K562 (cell line): ENCODE data around the gene BCL2A1. TPM values are rescaled to one million over a fixed set of nuclear protein-coding genes. Genes with fewer than 3 reads are reported as not detected.

Experiments
- ATAC-seq: fragments of 200-7000 bp; cut with Tn5 transposase; 3 replicates; pipeline ENCODE4 v1.9.1; 2020; ENCODE audit warnings: moderate library complexity
- BruUV-seq: library from RNA; stranded (reverse); fragments of 400-500 nt; replicated peaks from 2 replicates; lab custom pipeline; 2021; lab: Mats Ljungman, UMichigan
- CTCF ChIA-PET: fragments of 300-600 bp; formaldehyde crosslinking; extraction: SDS; loops from one replicate; lab custom pipeline; 2021; ENCODE audit warnings: low intra/inter-chr PET ratio; lab: Yijun Ruan, JAX
- POLR2A ChIA-PET: fragments of 300-600, 350-650 bp; sonication (Branson Sonifier 250); formaldehyde crosslinking; extraction: SDS; loops from one replicate; lab custom pipeline; 2021; ENCODE audit warnings: antibody characterized with exemption, inconsistent platforms; lab: Yijun Ruan, JAX
- DNase-seq, 4 experiments: peaks; one replicate each; pipeline versions ENCODE4 v3.0.0 to v3.0.0-alpha.2; 2011 to 2018; ENCODE audit warnings: low spot score in 3 of 4, mixed read lengths in 3 of 4; ENCODE audit errors: extremely low read depth in 1 of 4
- FAIRE-seq: peaks from 2 replicates; lab custom pipeline; 2011; peaks lifted over from hg19 to GRCh38; lab: Jason Lieb, UNC
- H2AFZ ChIP-seq: 2 replicates; pipeline ENCODE4 v1.6.0; 2011; ENCODE audit warnings: low read depth, low read length, control low read depth, inconsistent platforms
- H3K27ac ChIP-seq: fragments of 200-600 bp; 3 replicates; pipeline ENCODE4 v1.8.0; 2011; ENCODE audit warnings: low read depth, mild to moderate bottlenecking, control low read depth, inconsistent platforms, low read length, moderate library complexity, mixed read lengths; ENCODE audit errors: extremely low read depth
- H3K27me3 ChIP-seq, 2 experiments: fragments of 300-600 bp in 1 of 2; 2 replicates in 1 of 2; 3 replicates in 1 of 2; pipeline versions ENCODE4 v1.6.0 to v1.8.0; 2011; ENCODE audit warnings: inconsistent platforms in 2 of 2, low read length in 2 of 2, mild to moderate bottlenecking in 1 of 2, mixed read lengths in 1 of 2, moderate library complexity in 1 of 2; ENCODE audit not compliant: control insufficient read depth in 2 of 2, insufficient read depth in 2 of 2
- H3K36me3 ChIP-seq: fragments of 300-600 bp; 3 replicates; pipeline ENCODE4 v1.8.0; 2011; ENCODE audit warnings: mild to moderate bottlenecking, low read length, inconsistent platforms; ENCODE audit not compliant: control insufficient read depth, insufficient read depth
- H3K4me1 ChIP-seq, 2 experiments: fragments of 200-600 bp in 1 of 2; replicated peaks in 1 of 2; 2 replicates in 1 of 2; 3 replicates in 1 of 2; pipeline versions ENCODE4 v1.5.1 to v1.8.0; 2011; ENCODE audit warnings: inconsistent platforms in 2 of 2, low read length in 2 of 2, mild to moderate bottlenecking in 1 of 2, mixed read lengths in 1 of 2, moderate library complexity in 1 of 2; ENCODE audit not compliant: control insufficient read depth in 2 of 2, insufficient read depth in 2 of 2
- H3K4me2 ChIP-seq: 2 replicates; pipeline ENCODE4 v1.6.1; 2011; ENCODE audit warnings: low read length, control low read depth, inconsistent platforms, mixed read lengths; ENCODE audit not compliant: insufficient read depth
- H3K4me3 ChIP-seq: fragments of 200-600 bp; sonication (generic), shearing (Covaris generic); 2 replicates; pipeline ENCODE4 v1.5.1; 2016; ENCODE audit warnings: control low read depth, inconsistent platforms
- H3K79me2 ChIP-seq: fragments of 200-600 bp; 3 replicates; pipeline ENCODE4 v1.8.0; 2011; ENCODE audit warnings: low read length, inconsistent platforms; ENCODE audit not compliant: control insufficient read depth, insufficient read depth
- H3K9ac ChIP-seq, 2 experiments: 2 replicates each; pipeline versions ENCODE4 v1.6.0 to v1.6.1; 2011; ENCODE audit warnings: low read depth in 2 of 2, low read length in 2 of 2, control low read depth in 1 of 2, inconsistent platforms in 1 of 2, mild to moderate bottlenecking in 1 of 2, mixed read lengths in 1 of 2; ENCODE audit not compliant: insufficient read depth in 1 of 2
- H3K9me1 ChIP-seq: one replicate; pipeline ENCODE4 v1.6.0; 2011; ENCODE audit warnings: inconsistent platforms, mild to moderate bottlenecking, low read length, moderate library complexity; ENCODE audit not compliant: control insufficient read depth, insufficient read depth
- H3K9me3 ChIP-seq: replicated peaks from 2 replicates; pipeline ENCODE4 v1.5.1; 2011; ENCODE audit warnings: low read depth, low read length, inconsistent platforms; ENCODE audit not compliant: control insufficient read depth, insufficient read depth
- H4K20me1 ChIP-seq: replicated peaks from 2 replicates; pipeline ENCODE4 v1.6.1; 2011; ENCODE audit warnings: low read length, inconsistent platforms, mixed read lengths; ENCODE audit not compliant: control insufficient read depth, insufficient read depth
- ASH1L ChIP-seq: fragments of 450-650 bp; IDR thresholded peaks from 2 replicates; pipeline ENCODE4 v1.6.1; 2018; ENCODE audit warnings: borderline replicate concordance, mild to moderate bottlenecking, low read depth; ENCODE audit not compliant: partially characterized antibody
- CCNT2 ChIP-seq: IDR thresholded peaks from 2 replicates; pipeline ENCODE4 v1.6.1; 2011; ENCODE audit warnings: borderline replicate concordance, low read depth, mild to moderate bottlenecking, moderate library complexity, mixed read lengths, low read length; ENCODE audit not compliant: insufficient read length; ENCODE audit errors: extremely low read depth
- ESRRB ChIP-seq: fragments of 250-450 bp; sonication (Bioruptor Pico); IDR thresholded peaks from 2 replicates; pipeline ENCODE4 v1.5.0; 2020; ENCODE audit warnings: mild to moderate bottlenecking, moderate library complexity, borderline replicate concordance
- LEF1 ChIP-seq: fragments of 450-650 bp; IDR thresholded peaks from 2 replicates; pipeline ENCODE4 v1.6.1; 2016; ENCODE audit warnings: mild to moderate bottlenecking
- NFE2 ChIP-seq: IDR thresholded peaks from 2 replicates; pipeline ENCODE4 v1.6.1; 2014; ENCODE audit warnings: antibody characterized with exemption, low read depth
- POLR2A ChIP-seq: fragments of 450-650 bp; conservative IDR thresholded peaks from 2 replicates; pipeline ENCODE4 v1.6.1; 2016
- YBX1 ChIP-seq: fragments of 450-650 bp; IDR thresholded peaks from 2 replicates; pipeline ENCODE4 v1.7.1; 2016; ENCODE audit warnings: mild to moderate bottlenecking
- ZEB2 ChIP-seq: fragments of 450-650 bp; IDR thresholded peaks from 2 replicates; pipeline ENCODE4 v1.6.1; 2016
- ZNF133 ChIP-seq: fragments of 250-450 bp; sonication (Bioruptor Pico); IDR thresholded peaks from 2 replicates; pipeline ENCODE4 v1.4.0; 2020; ENCODE audit warnings: mild to moderate bottlenecking
- WGBS: fragments of 100-300 bp; shearing (Covaris generic); methylation state at CpG from one replicate; pipeline ENCODE4 v1.1.6; 2016; ENCODE audit warnings: low coverage, mixed read lengths; ENCODE audit not compliant: insufficient coverage; ENCODE audit errors: missing lambda C conversion rate; 5-methylcytosine and 5-hydroxymethylcytosine counted together
- in situ Hi-C: fragments of 300-500 bp; cut with MboI; formaldehyde crosslinking; loops from 4 replicates; pipeline ENCODE4 v1.15.0; 2018; ENCODE audit warnings: inconsistent platforms, mixed read lengths
- intact Hi-C: fragments of 100-400 bp; cut with micrococcal nuclease; formaldehyde crosslinking; loops from 2 replicates; pipeline ENCODE4 v1.14.2; 2022
- polyA plus RNA-seq, 8 experiments: library from polyadenylated mRNA; depleted of rRNA in 4 of 8; stranded (reverse) in 5 of 8; unstranded in 3 of 8; fragments of >200 nt; fragmentation: Nextera tagmentation in 2 of 8; fragmentation: Illumina TruSeq in 1 of 8; extraction: Ambion mirVana in 2 of 8; extraction: Trizol in 1 of 8; gene quantifications; 2 replicates each; pipeline versions ENCODE4 v1.2.1 to v1.2.3, GENCODE V29; 2011 to 2014; ENCODE audit warnings: inconsistent platforms in 1 of 8, missing spikeins in 1 of 8
- total RNA-seq, 7 experiments: library from RNA; depleted of rRNA in 6 of 7; stranded (reverse); fragments of >200 nt in 6 of 7; fragmentation: Illumina TruSeq in 2 of 7; extraction: Trizol in 2 of 7; gene quantifications; 2 replicates each; pipeline versions ENCODE4 v1.2.1 to v1.2.3, GENCODE V29; 2011 to 2021; ENCODE audit warnings: low replicate concordance in 1 of 7
- TF ChIP-seq, protein P1 (sequence below), 2 experiments: fragments of 200-800 bp in 1 of 2; sonication (Bioruptor generic) in 1 of 2; sonication (generic) in 1 of 2; formaldehyde crosslinking in 1 of 2; IDR thresholded peaks in 1 of 2; conservative IDR thresholded peaks in 1 of 2; 2 replicates each; pipeline versions ENCODE4 v1.5.0 to v1.6.1; 2016 to 2020; ENCODE audit warnings: missing compliant biosample characterization in 1 of 2, missing genetic modification characterization in 1 of 2, missing genetic modification reagents in 1 of 2
- TF ChIP-seq, protein P2 (sequence below): sonication (generic); formaldehyde crosslinking; IDR thresholded peaks from 2 replicates; pipeline ENCODE4 v1.8.0; 2022; ENCODE audit warnings: missing genetic modification reagents, mild to moderate bottlenecking, borderline replicate concordance
- TF ChIP-seq, protein P3 (sequence below): fragments of 250-450 bp; sonication (Bioruptor Pico); IDR thresholded peaks from 2 replicates; pipeline ENCODE4 v1.5.0; 2021

Gene BCL2A1
- total and polyA plus RNA-seq, 9 of the 15 experiments (the other 6 are each of a cell fraction or from before 2014, with no cell fraction given), result 0.11 to 1.2 (median 0.25) TPM; not detected in 4

DNA sequence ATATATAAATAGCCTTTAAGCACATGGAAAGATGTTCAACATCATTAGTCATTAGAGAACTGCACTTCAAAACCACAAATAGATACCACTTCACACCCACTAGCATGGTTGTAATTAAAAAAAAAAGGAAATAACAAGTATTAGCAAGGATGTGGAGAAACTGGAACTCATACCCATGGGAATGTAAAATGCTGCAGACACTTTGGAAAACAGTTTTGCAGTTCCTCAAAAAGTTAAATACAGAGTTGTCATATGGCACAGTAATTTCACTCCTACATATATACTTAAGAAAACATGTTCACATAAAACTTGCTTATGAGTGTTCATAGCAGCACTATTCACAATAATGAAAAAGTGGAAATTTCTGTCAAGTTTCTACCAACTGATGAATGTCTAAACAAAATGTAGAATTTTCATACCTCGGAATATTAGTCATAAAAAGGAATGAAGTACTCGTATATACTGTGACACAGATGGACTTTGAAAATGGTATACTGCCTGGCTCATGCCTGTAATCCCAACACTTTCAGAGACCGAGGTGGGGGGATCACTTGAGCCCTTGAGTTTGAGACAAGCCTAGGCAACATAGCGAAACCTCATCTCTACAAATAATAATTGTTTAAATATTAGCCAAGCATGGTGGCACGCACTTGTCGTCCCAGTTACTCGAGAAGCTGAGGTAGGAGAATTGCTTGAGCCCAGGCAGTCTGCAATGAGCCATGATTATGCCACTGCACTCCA, 28.1 kb downstream of the BCL2A1 start (continued):
- TF ChIP-seq, protein P1, sequence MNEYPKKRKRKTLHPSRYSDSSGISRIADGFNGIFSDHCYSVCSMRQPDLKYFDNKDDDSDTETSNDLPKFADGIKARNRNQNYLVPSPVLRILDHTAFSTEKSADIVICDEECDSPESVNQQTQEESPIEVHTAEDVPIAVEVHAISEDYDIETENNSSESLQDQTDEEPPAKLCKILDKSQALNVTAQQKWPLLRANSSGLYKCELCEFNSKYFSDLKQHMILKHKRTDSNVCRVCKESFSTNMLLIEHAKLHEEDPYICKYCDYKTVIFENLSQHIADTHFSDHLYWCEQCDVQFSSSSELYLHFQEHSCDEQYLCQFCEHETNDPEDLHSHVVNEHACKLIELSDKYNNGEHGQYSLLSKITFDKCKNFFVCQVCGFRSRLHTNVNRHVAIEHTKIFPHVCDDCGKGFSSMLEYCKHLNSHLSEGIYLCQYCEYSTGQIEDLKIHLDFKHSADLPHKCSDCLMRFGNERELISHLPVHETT (CRISPR knock-in tag; conservative IDR thresholded peaks at IDR 0.05 in 1 of 2, IDR thresholded peaks at IDR 0.05 in 1 of 2), result no peak
- TF ChIP-seq CCNT2 (no peak), NFE2 (no peak), POLR2A (no peak), ESRRB (CRISPR knock-in tag) (no peak), YBX1 (no peak)
- TF ChIP-seq, protein P2, sequence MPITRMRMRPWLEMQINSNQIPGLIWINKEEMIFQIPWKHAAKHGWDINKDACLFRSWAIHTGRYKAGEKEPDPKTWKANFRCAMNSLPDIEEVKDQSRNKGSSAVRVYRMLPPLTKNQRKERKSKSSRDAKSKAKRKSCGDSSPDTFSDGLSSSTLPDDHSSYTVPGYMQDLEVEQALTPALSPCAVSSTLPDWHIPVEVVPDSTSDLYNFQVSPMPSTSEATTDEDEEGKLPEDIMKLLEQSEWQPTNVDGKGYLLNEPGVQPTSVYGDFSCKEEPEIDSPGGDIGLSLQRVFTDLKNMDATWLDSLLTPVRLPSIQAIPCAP (CRISPR knock-in tag), result no peak

DNA sequence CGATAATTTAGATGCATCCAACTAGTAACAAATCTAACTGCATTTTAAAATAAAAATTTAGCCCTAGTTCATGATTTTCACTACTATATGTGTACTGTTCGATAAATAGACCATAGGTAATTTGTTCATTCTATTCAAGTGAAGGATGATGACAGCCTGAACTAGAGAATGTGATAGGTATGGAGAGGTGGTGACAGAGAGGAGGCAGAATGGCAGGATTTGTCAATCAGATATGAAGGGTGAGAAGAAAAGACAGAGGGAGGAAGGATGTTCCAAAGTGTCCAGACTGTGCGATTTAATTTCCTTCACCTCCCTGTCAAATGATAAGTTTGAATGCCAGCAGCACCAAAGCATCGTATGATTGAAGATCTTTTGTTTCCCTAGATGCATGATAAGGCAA, 31.6 kb downstream of the BCL2A1 start:
- BruUV-seq, result no TSS peak

More for the DNA sequence above, 31.6 kb downstream of the BCL2A1 start:
- Histone ChIP-seq H3K36me3 (no peaks in the 10 kb centered on the region), H2AFZ (0 out of 2 replicates have a peak overlapping the region, but pooled peaks have one; percentile 23), H3K9me1 (no peaks in the 10 kb centered on the region), H3K4me1 (peaks cover 0 to 2% of the 10 kb centered on the region in 2 experiments; a peak in 2 of 5 replicates), H3K4me2 (no peak overlapping the region), H3K9me3 (no peaks in the 10 kb centered on the region), H3K27me3 (no peaks in the 10 kb centered on the region; a peak in 1 of 5 replicates), H3K27ac (no peak overlapping the region), H3K4me3 (no peak overlapping the region), H3K79me2 (no peaks in the 10 kb centered on the region), H3K9ac (no peak overlapping the region), H4K20me1 (no peaks in the 10 kb centered on the region)
- ATAC-seq, result no peak
- WGBS, result 12% methylated on average over 4 of the region's 4 CpGs
- TF ChIP-seq ZNF133 (CRISPR knock-in tag) (no peak), ZEB2 (no peak), ASH1L (no peak), LEF1 (no peak)
- TF ChIP-seq, protein P3, sequence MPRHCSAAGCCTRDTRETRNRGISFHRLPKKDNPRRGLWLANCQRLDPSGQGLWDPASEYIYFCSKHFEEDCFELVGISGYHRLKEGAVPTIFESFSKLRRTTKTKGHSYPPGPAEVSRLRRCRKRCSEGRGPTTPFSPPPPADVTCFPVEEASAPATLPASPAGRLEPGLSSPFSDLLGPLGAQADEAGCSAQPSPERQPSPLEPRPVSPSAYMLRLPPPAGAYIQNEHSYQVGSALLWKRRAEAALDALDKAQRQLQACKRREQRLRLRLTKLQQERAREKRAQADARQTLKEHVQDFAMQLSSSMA (CRISPR knock-in tag), result no peak
- intact Hi-C loops, result no loop called here
- in situ Hi-C loops, result no loop called here
- CTCF ChIA-PET, result no interaction called here
- POLR2A ChIA-PET, result interaction anchor here (2.2 kb wide), 1 partner anchor 16 kb away, joined by 6 read pairs; no protein-coding TSS in a partner anchor
- no peak for FAIRE-seq
- DNase-seq, result no peak
